Keratinocyte (primary cell): ENCODE results near the gene FAM117A.

Source experiments
- EZH2 ChIP-seq: IDR thresholded peaks from one replicate; pipeline ENCODE4 v1.6.1; 2012; ENCODE audit warnings: inconsistent platforms, mild to moderate bottlenecking, low read length, moderate library complexity
- TF ChIP-seq, protein P1 (sequence below), 3 experiments: IDR thresholded peaks in 1 of 3; conservative IDR thresholded peaks in 1 of 3; optimal IDR thresholded peaks in 1 of 3; 2 replicates in 2 of 3; 3 replicates in 1 of 3; pipeline versions ENCODE3 to v1.5.1; 2011; ENCODE audit warnings: low read length in 3 of 3, mild to moderate bottlenecking in 3 of 3, moderate library complexity in 2 of 3, control low read depth in 1 of 3, inconsistent platforms in 1 of 3; ENCODE audit not compliant: insufficient read depth in 2 of 3; ENCODE audit errors: extremely low read depth in 1 of 3

DNA sequence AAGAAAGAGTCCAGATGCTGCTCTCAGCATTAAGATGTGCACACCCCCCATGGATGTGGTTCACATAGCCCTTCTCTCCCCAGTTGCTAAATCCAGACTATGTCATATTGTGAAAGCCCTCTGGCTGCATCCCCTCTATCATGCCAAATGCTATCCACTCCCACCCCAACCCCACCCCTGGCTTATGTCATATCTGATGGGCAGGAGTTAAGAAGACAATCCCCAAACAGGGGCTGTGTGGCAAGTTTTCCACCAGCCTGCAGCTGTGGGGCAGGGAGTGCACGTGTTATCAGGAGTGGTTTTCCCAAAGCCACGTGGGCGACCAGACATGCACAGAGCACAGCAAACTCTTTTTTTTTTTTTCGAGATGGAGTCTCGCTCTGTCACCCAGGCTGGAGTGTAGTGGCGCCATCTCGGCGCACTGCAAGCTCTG, 10.0 kb downstream of the FAM117A start:
- TF ChIP-seq, protein P1, sequence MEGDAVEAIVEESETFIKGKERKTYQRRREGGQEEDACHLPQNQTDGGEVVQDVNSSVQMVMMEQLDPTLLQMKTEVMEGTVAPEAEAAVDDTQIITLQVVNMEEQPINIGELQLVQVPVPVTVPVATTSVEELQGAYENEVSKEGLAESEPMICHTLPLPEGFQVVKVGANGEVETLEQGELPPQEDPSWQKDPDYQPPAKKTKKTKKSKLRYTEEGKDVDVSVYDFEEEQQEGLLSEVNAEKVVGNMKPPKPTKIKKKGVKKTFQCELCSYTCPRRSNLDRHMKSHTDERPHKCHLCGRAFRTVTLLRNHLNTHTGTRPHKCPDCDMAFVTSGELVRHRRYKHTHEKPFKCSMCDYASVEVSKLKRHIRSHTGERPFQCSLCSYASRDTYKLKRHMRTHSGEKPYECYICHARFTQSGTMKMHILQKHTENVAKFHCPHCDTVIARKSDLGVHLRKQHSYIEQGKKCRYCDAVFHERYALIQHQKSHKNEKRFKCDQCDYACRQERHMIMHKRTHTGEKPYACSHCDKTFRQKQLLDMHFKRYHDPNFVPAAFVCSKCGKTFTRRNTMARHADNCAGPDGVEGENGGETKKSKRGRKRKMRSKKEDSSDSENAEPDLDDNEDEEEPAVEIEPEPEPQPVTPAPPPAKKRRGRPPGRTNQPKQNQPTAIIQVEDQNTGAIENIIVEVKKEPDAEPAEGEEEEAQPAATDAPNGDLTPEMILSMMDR (optimal IDR thresholded peaks at IDR 0.05 in 1 of 3, IDR thresholded peaks at IDR 0.05 in 1 of 3, conservative IDR thresholded peaks at IDR 0.05 in 1 of 3; ENCODE audit: extremely low read depth in 1 of 3, insufficient read depth in 2 of 3, low read length in 3 of 3), result no peak
- no peak for TF ChIP-seq EZH2
